Glomerular visceral epithelial cell (primary cell): ENCODE data around the gene MED27.

Experiments
- DNase-seq: peaks from one replicate; pipeline ENCODE4 v3.0.0-alpha.2; 2016; ENCODE audit errors: extremely low spot score

Gene MED27

DNA sequence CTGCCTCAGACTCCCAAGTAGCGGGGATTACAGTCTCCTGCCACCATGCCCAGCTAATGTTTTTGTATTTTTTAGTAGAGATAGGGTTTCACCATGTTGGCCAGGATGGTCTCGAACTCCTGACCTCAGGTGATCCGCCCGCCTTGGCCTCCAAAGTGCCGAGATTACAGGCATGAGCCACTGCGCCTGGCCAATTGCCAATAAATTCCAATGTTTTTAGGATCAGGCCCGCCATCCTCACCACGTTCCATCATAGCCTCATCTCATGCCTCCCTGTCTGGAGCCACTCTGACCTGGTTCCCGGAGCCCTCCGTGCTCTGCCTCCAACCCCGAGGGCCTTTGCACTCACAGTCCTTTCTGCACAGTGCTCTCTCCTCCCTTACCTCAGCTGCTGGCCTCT is 268.3 kb downstream of the MED27 start:
- DNase-seq, result no peak

DNA sequence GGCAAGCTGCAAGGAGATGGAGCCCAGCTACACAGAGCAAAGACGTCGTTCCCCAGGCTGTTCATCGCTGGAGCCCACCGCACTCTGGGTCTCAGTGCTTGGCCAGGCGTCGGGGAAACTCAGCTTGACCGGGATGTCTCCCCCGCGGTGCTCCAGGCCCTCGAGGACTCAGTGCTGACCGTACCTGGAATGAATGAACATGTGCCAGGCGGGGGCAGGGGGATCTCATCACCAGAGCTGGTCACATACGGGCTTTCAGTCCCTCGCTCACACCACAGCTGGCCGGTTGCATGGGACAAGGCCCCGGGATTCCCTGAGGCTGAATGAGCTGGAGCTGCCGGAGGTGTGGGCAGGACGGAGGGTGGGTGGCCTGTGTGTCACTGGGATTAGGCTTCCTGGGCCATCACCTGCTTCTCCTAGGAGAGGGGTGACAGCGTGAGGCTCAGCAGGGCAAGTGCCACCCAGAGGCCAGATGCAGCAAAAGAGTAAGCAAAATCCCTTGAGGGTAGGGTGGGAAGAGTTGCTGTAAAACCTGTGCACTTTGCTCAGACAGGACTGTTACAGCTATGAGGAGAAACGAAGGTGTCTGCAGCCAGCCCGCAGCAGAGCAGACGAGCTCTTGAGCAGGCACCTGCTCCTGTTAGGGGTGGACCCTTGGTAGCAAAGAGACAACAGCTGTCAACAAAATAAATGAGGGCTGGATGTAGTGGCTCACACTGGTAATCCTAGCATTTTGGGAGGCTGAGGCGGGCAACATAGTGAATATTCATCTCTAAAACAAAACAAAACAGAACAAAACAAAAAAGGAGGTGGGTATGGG is 269.1 kb downstream of the MED27 start:
- DNase-seq, result no peak
